CD4-positive, CD25-positive, alpha-beta regulatory T cell (primary cell): Measurements from ENCODE around the gene DET1. TPM values are rescaled to one million over a fixed set of nuclear protein-coding genes. Genes with fewer than 3 reads are reported as not detected.
"Not testable (repeated sequence)": the region's sequence is repeated elsewhere in the genome, so short reads cannot be mapped to it uniquely, and the experiment has no call there.

ENCODE experiments used
- ATAC-seq, 2 donors: fragments of 150-1000 bp; cut with Tn5 transposase; one replicate each; pipeline ENCODE4 v1.10.0; 2021; ENCODE audit warnings: low read depth in 2 of 2, moderate number of reproducible peaks in 2 of 2, moderate library complexity in 1 of 2
- DNase-seq, 3 donors: peaks; one replicate each; pipeline versions ENCODE4 v3.0.0 to v3.0.0-alpha.2; 2012 to 2022; ENCODE audit warnings: mixed read lengths in 1 of 3
- H3K27ac ChIP-seq: one replicate; pipeline ENCODE4 v1.7.0; 2013; ENCODE audit warnings: mild to moderate bottlenecking, low read length; ENCODE audit not compliant: insufficient read depth, poor library complexity, severe bottlenecking
- H3K27me3 ChIP-seq: one replicate; pipeline ENCODE4 v1.7.0; 2013; ENCODE audit warnings: low read length; ENCODE audit not compliant: control insufficient read depth, insufficient read depth
- H3K36me3 ChIP-seq: one replicate; pipeline ENCODE4 v1.7.0; 2013; ENCODE audit warnings: mild to moderate bottlenecking, low read length, moderate library complexity; ENCODE audit not compliant: control insufficient read depth, insufficient read depth
- H3K4me1 ChIP-seq: 2 replicates; pipeline ENCODE4 v1.7.0; 2013; ENCODE audit warnings: mild to moderate bottlenecking, low read length; ENCODE audit not compliant: insufficient read depth, control insufficient read depth, poor library complexity, severe bottlenecking
- H3K4me3 ChIP-seq: one replicate; pipeline ENCODE4 v1.7.0; 2013; ENCODE audit warnings: low read depth, mild to moderate bottlenecking, low read length, moderate library complexity
- H3K9me3 ChIP-seq, 2 experiments: 1 replicate in 1 of 2; 2 replicates in 1 of 2; pipeline ENCODE4 v1.7.0; 2013; ENCODE audit warnings: low read length in 2 of 2, mild to moderate bottlenecking in 1 of 2, moderate library complexity in 1 of 2; ENCODE audit not compliant: control insufficient read depth in 2 of 2
- H3K27ac Mint-ChIP-seq, 3 donors: one replicate each; pipeline ENCODE4 v1.8.0; 2020 to 2022; ENCODE audit warnings: mild to moderate bottlenecking in 3 of 3, mixed read lengths in 3 of 3, moderate library complexity in 2 of 3
- H3K27me3 Mint-ChIP-seq: one replicate; pipeline ENCODE4 v1.8.0; 2022; ENCODE audit warnings: mild to moderate bottlenecking, mixed read lengths
- H3K36me3 Mint-ChIP-seq: one replicate; pipeline ENCODE4 v1.8.0; 2020; ENCODE audit warnings: mixed read lengths
- H3K4me1 Mint-ChIP-seq, 4 donors: one replicate each; pipeline ENCODE4 v1.8.0; 2020 to 2022; ENCODE audit warnings: mixed read lengths in 4 of 4, mild to moderate bottlenecking in 1 of 4
- H3K4me3 Mint-ChIP-seq, 4 donors: one replicate each; pipeline ENCODE4 v1.8.0; 2020 to 2022; ENCODE audit warnings: mild to moderate bottlenecking in 4 of 4, mixed read lengths in 4 of 4, moderate library complexity in 3 of 4
- H3K9me3 Mint-ChIP-seq, 7 donors: one replicate each; pipeline ENCODE4 v1.8.0; 2020 to 2022; ENCODE audit warnings: mixed read lengths in 7 of 7, mild to moderate bottlenecking in 3 of 7, moderate library complexity in 2 of 7
- polyA plus RNA-seq, 4 donors: library from polyadenylated mRNA; unstranded; fragments of 300-500 nt; fragmentation: Illumina TruSeq; gene quantifications; one replicate each; pipeline ENCODE4 v1.2.3, GENCODE V29; 2021
- total RNA-seq: library from RNA; stranded (reverse); gene quantifications from one replicate; pipeline ENCODE4 v1.2.3, GENCODE V29; 2022

DET1 gene
- total and polyA plus RNA-seq, 5 donors from 2014 or later = 1.0 to 4.6 (median 2.0) TPM

GRCh38 chr15:88574077-88574476 is 27.6 kb upstream of the DET1 start:
- Mint-ChIP-seq H3K9me3 (peaks cover 0 to 1% (median 0%) of the 10 kb centered on the region in 7 donors), H3K4me3 (no peak overlapping the region), H3K27ac (no peak overlapping the region), H3K27me3 (peaks cover 13% of the 10 kb centered on the region), H3K4me1 (no peaks in the 10 kb centered on the region), H3K36me3 (no peaks in the 10 kb centered on the region)
- no peak for DNase-seq
- ATAC-seq = no peak
- H3K27me3 ChIP-seq = peaks cover 3% of the 10 kb centered on the region
- no peak overlapping the region for H3K27ac ChIP-seq
- no peak overlapping the region for H3K4me3 ChIP-seq
- H3K9me3 ChIP-seq = no peaks in the 10 kb centered on the region
- no peaks in the 10 kb centered on the region for H3K4me1 ChIP-seq
- no peaks in the 10 kb centered on the region for H3K36me3 ChIP-seq

GRCh38 chr15:88571852-88572259 is 25.4 kb upstream of the DET1 start:
- Mint-ChIP-seq H3K36me3 (no peaks in the 10 kb centered on the region), H3K27ac (peak overlapping the region in 1 of 3 donors; percentile 58), H3K27me3 (peaks cover 12% of the 10 kb centered on the region), H3K4me1 (no peaks in the 10 kb centered on the region), H3K4me3 (peak overlapping the region in 1 of 4 donors; percentile 54), H3K9me3 (peaks cover 0 to 3% (median 0%) of the 10 kb centered on the region in 7 donors)
- H3K27me3 ChIP-seq = peaks cover 3% of the 10 kb centered on the region
- ATAC-seq (no peak), DNase-seq (no peak)
- no peaks in the 10 kb centered on the region for H3K4me1 ChIP-seq
- no peaks in the 10 kb centered on the region for H3K36me3 ChIP-seq
- no peak overlapping the region for H3K4me3 ChIP-seq
- no peak overlapping the region for H3K27ac ChIP-seq
- no peaks in the 10 kb centered on the region for H3K9me3 ChIP-seq

GRCh38 chr15:88571153-88571851 is 24.8 kb upstream of the DET1 start:
- no peak overlapping the region for H3K4me3 ChIP-seq
- no peaks in the 10 kb centered on the region for H3K36me3 ChIP-seq
- no peaks in the 10 kb centered on the region for H3K4me1 ChIP-seq
- H3K4me3 Mint-ChIP-seq = peak overlapping the region in 1 of 4 donors; percentile 54
- H3K36me3 Mint-ChIP-seq = no peaks in the 10 kb centered on the region
- H3K27ac ChIP-seq = no peak overlapping the region
- no peaks in the 10 kb centered on the region for H3K4me1 Mint-ChIP-seq
- no peaks in the 10 kb centered on the region for H3K9me3 ChIP-seq
- H3K27me3 Mint-ChIP-seq = peaks cover 12% of the 10 kb centered on the region
- no peak for ATAC-seq
- no peak for DNase-seq
- H3K9me3 Mint-ChIP-seq = peaks cover 0 to 3% (median 0%) of the 10 kb centered on the region in 7 donors
- H3K27ac Mint-ChIP-seq = peak overlapping the region in 1 of 3 donors; percentile 58
- H3K27me3 ChIP-seq = peaks cover 3% of the 10 kb centered on the region

- H3K27me3 ChIP-seq = no peaks in the 10 kb centered on the region
- Mint-ChIP-seq H3K36me3 (peaks cover 3% of the 10 kb centered on the region), H3K9me3 (peaks cover 0 to 3% (median 0%) of the 10 kb centered on the region in 7 donors), H3K4me1 (no peaks in the 10 kb centered on the region), H3K4me3 (no peak overlapping the region), H3K27me3 (peaks cover 13% of the 10 kb centered on the region), H3K27ac (no peak overlapping the region)
- DNase-seq (no peak), ATAC-seq (no peak)
- H3K27ac ChIP-seq = no peak overlapping the region
- no peaks in the 10 kb centered on the region for H3K36me3 ChIP-seq
- no peak overlapping the region for H3K4me3 ChIP-seq
- H3K4me1 ChIP-seq = no peaks in the 10 kb centered on the region
- no peaks in the 10 kb centered on the region for H3K9me3 ChIP-seq
Observed at GRCh38 chr15:88568589-88568988, 22.1 kb upstream of the DET1 start.

GRCh38 chr15:88564741-88565140 is 18.3 kb upstream of the DET1 start:
- no peak for DNase-seq
- no peaks in the 10 kb centered on the region for H3K9me3 ChIP-seq
- Mint-ChIP-seq H3K27ac (no peak overlapping the region), H3K9me3 (peaks cover 0 to 4% (median 0%) of the 10 kb centered on the region in 7 donors), H3K4me3 (no peak overlapping the region), H3K4me1 (no peaks in the 10 kb centered on the region), H3K27me3 (peaks cover 14% of the 10 kb centered on the region), H3K36me3 (peaks cover 4% of the 10 kb centered on the region)
- H3K4me1 ChIP-seq = no peaks in the 10 kb centered on the region
- ATAC-seq = no peak
- H3K4me3 ChIP-seq = no peak overlapping the region
- H3K27ac ChIP-seq = no peak overlapping the region
- no peaks in the 10 kb centered on the region for H3K27me3 ChIP-seq
- H3K36me3 ChIP-seq = no peaks in the 10 kb centered on the region

- peaks cover 4% of the 10 kb centered on the region for H3K36me3 Mint-ChIP-seq
- H3K27ac ChIP-seq = no peak overlapping the region
- H3K4me1 Mint-ChIP-seq = no peaks in the 10 kb centered on the region
- H3K9me3 ChIP-seq = no peaks in the 10 kb centered on the region
- no peak overlapping the region for H3K4me3 Mint-ChIP-seq
- H3K36me3 ChIP-seq = no peaks in the 10 kb centered on the region
- H3K9me3 Mint-ChIP-seq = peaks cover 0 to 4% (median 0%) of the 10 kb centered on the region in 7 donors
- no peaks in the 10 kb centered on the region for H3K27me3 ChIP-seq
- peaks cover 14% of the 10 kb centered on the region for H3K27me3 Mint-ChIP-seq
- no peaks in the 10 kb centered on the region for H3K4me1 ChIP-seq
- DNase-seq = no peak
- no peak overlapping the region for H3K4me3 ChIP-seq
- no peak overlapping the region for H3K27ac Mint-ChIP-seq
- no peak for ATAC-seq
Observed at GRCh38 chr15:88563638-88564037, 17.2 kb upstream of the DET1 start.

- not testable (repeated sequence) for ATAC-seq, H3K36me3 Mint-ChIP-seq, H3K4me1 Mint-ChIP-seq, H3K4me3 Mint-ChIP-seq, DNase-seq, H3K27me3 ChIP-seq, H3K27ac Mint-ChIP-seq, H3K9me3 Mint-ChIP-seq, H3K36me3 ChIP-seq, H3K27ac ChIP-seq, H3K4me3 ChIP-seq, H3K4me1 ChIP-seq, H3K27me3 Mint-ChIP-seq, H3K9me3 ChIP-seq
Observed at GRCh38 chr15:88559565-88559964, 13.1 kb upstream of the DET1 start.

- H3K27ac ChIP-seq, H3K9me3 Mint-ChIP-seq, H3K9me3 ChIP-seq, DNase-seq, H3K4me1 ChIP-seq, H3K27me3 Mint-ChIP-seq, H3K36me3 ChIP-seq, H3K27ac Mint-ChIP-seq, H3K4me1 Mint-ChIP-seq, ATAC-seq, H3K4me3 ChIP-seq, H3K36me3 Mint-ChIP-seq, H3K4me3 Mint-ChIP-seq, H3K27me3 ChIP-seq: not testable (repeated sequence)
Observed at GRCh38 chr15:88558026-88558425, 11.5 kb upstream of the DET1 start.
